Chondrocyte (in vitro differentiated cells): ENCODE data around the gene S100P. TPM values are rescaled to one million over a fixed set of nuclear protein-coding genes. Genes with fewer than 3 reads are reported as not detected.
"Not testable (repeated sequence)": the region's sequence is repeated elsewhere in the genome, so short reads cannot be mapped to it uniquely, and the experiment has no call there.

Experiments
- DNase-seq: peaks from one replicate; pipeline ENCODE4 v3.0.0; 2021; ENCODE audit warnings: mixed read lengths, low spot score
- H3K27ac Mint-ChIP-seq: one replicate; pipeline ENCODE4 v1.8.0; 2021; ENCODE audit warnings: mild to moderate bottlenecking, moderate library complexity, mixed read lengths; ENCODE audit not compliant: unreplicated experiment
- H3K27me3 Mint-ChIP-seq: 2 replicates; pipeline ENCODE4 v1.8.0; 2021; ENCODE audit warnings: low read depth, mixed read lengths
- H3K36me3 Mint-ChIP-seq: 2 replicates; pipeline ENCODE4 v1.8.0; 2021; ENCODE audit warnings: low read depth, mixed read lengths
- H3K4me1 Mint-ChIP-seq: 2 replicates; pipeline ENCODE4 v1.8.0; 2021; ENCODE audit warnings: low read depth, mild to moderate bottlenecking, mixed read lengths
- H3K4me3 Mint-ChIP-seq: one replicate; pipeline ENCODE4 v1.8.0; 2021; ENCODE audit warnings: mild to moderate bottlenecking, moderate library complexity, mixed read lengths; ENCODE audit not compliant: unreplicated experiment
- H3K9me3 Mint-ChIP-seq: 2 replicates; pipeline ENCODE4 v1.8.0; 2021; ENCODE audit warnings: low read depth, mixed read lengths
- CTCF ChIP-seq: fragments of 200-600 bp; sonication (generic); IDR thresholded peaks from 2 replicates; pipeline ENCODE4 v1.5.0; 2021; ENCODE audit warnings: antibody characterized with exemption, mild to moderate bottlenecking, moderate library complexity
- total RNA-seq: library from RNA; stranded (reverse); gene quantifications from 3 replicates; pipeline ENCODE4 v1.2.1, GENCODE V29; 2021

S100P gene
- total RNA-seq, 1 donor from 2014 or later: 0.95 TPM

- Mint-ChIP-seq H3K4me1 (peaks cover 44% of the 10 kb centered on the region), H3K27me3 (no peaks in the 10 kb centered on the region), H3K27ac (peak overlapping the region; percentile 77), H3K9me3 (no peaks in the 10 kb centered on the region), H3K4me3 (peak overlapping the region; percentile 35), H3K36me3 (no peaks in the 10 kb centered on the region)
- DNase-seq: no peak
- peak; percentile 99 for TF ChIP-seq CTCF
Measured at GRCh38 chr4:6720202-6720699, 26.6 kb downstream of the S100P start.

GRCh38 chr4:6721121-6721520 is 27.4 kb downstream of the S100P start:
- H3K4me3 Mint-ChIP-seq: no peak overlapping the region
- H3K4me1 Mint-ChIP-seq: peaks cover 37% of the 10 kb centered on the region
- no peak for TF ChIP-seq CTCF
- H3K27ac Mint-ChIP-seq: no peak overlapping the region
- H3K36me3 Mint-ChIP-seq: no peaks in the 10 kb centered on the region
- no peaks in the 10 kb centered on the region for H3K27me3 Mint-ChIP-seq
- DNase-seq: no peak
- H3K9me3 Mint-ChIP-seq: no peaks in the 10 kb centered on the region

GRCh38 chr4:6722891-6723290 is 29.2 kb downstream of the S100P start:
- Mint-ChIP-seq H3K36me3 (no peaks in the 10 kb centered on the region), H3K9me3 (no peaks in the 10 kb centered on the region), H3K4me3 (no peak overlapping the region), H3K27ac (no peak overlapping the region), H3K27me3 (no peaks in the 10 kb centered on the region), H3K4me1 (peaks cover 40% of the 10 kb centered on the region)
- TF ChIP-seq CTCF: no peak
- DNase-seq: no peak

- no peak for DNase-seq
- H3K4me3 Mint-ChIP-seq: no peak overlapping the region
- TF ChIP-seq CTCF: no peak
- H3K36me3 Mint-ChIP-seq: no peaks in the 10 kb centered on the region
- no peaks in the 10 kb centered on the region for H3K9me3 Mint-ChIP-seq
- H3K27ac Mint-ChIP-seq: no peak overlapping the region
- H3K27me3 Mint-ChIP-seq: no peaks in the 10 kb centered on the region
- peaks cover 41% of the 10 kb centered on the region for H3K4me1 Mint-ChIP-seq
Measured at GRCh38 chr4:6723851-6724250, 30.2 kb downstream of the S100P start.

GRCh38 chr4:6724421-6725111 is 30.9 kb downstream of the S100P start:
- Mint-ChIP-seq H3K27me3 (no peaks in the 10 kb centered on the region), H3K27ac (no peak overlapping the region), H3K36me3 (no peaks in the 10 kb centered on the region), H3K9me3 (no peaks in the 10 kb centered on the region), H3K4me1 (peaks cover 34% of the 10 kb centered on the region), H3K4me3 (no peak overlapping the region)
- no peak for TF ChIP-seq CTCF
- DNase-seq: no peak

- not testable (repeated sequence) for H3K36me3 Mint-ChIP-seq, H3K27ac Mint-ChIP-seq, H3K9me3 Mint-ChIP-seq, DNase-seq, H3K27me3 Mint-ChIP-seq, H3K4me3 Mint-ChIP-seq
- peaks cover 26% of the 10 kb centered on the region for H3K4me1 Mint-ChIP-seq
Measured at GRCh38 chr4:6725427-6725961, 31.8 kb downstream of the S100P start.
